Gastroesophageal sphincter (tissue), 3 donors: Measurements from ENCODE around the gene SDHB.

Source experiments
- CTCF ChIP-seq, 4 experiments: fragments of 200-600 bp in 2 of 4; fragments of 450-650 bp in 2 of 4; sonication (generic) in 1 of 4; IDR thresholded peaks; one replicate each; pipeline ENCODE4 v1.5.1; 2017 to 2019; ENCODE audit warnings: antibody characterized with exemption in 4 of 4, mild to moderate bottlenecking in 2 of 4, moderate library complexity in 2 of 4
- POLR2AphosphoS5 ChIP-seq: sonication (generic); formaldehyde crosslinking; IDR thresholded peaks from one replicate; pipeline ENCODE4 v1.6.1; 2017; ENCODE audit warnings: antibody characterized with exemption

DNA sequence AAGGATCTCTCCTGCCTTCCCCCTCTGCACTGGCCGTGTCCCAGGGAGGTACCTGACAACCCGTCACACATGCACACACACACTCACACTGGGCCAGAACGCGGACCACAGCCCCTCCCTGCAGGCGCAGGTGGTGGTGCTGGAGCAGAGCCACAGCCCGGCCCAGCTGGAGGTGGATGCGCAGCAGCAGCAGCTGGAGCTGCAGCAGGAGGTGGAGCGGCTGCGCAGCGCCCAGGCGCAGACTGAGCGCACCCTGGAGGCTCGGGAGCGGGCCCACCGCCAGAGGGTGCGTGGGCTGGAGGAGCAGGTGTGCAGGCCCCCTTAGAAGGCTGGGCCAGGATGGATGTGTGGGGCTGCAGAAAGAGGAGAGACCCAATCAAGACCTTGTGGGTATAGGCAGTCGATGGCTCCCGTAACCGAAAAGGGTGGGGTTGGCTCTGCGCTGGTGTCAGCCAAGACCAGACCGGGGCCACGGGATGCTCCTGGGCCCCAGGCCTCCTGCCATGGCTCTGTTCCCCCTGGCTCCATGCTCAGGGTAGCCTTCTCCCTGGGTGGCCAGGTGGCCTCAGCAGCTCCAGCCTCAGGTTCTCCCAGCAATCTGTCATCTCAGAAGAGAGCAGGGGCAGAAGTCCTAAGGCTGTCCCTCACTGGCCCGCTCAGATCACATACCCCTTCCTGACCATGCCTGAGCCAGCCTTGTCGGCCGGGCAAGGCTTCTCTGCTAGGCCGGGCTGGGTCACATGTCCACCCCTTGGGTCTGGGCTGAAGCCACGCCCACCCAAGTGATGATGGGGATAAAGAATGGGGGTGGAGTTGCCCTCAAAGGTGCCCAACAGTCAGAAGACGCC is 82.3 kb downstream of the SDHB start:
- TF ChIP-seq POLR2AphosphoS5 = no peak
- TF ChIP-seq CTCF (IDR thresholded peaks at IDR 0.05) = no peak
